ENCODE measurements around the gene HTR1D.
A peak's percentile ranks its signal among the peaks of the same experiment; 100 is the strongest.
"Not testable (repeated sequence)": the region's sequence is repeated elsewhere in the genome, so short reads cannot be mapped to it uniquely, and the experiment has no call there.

HTR1D gene

GRCh38 chr1:23217421-23218115, at the start of gene HTR1D:
TSS of gene HTR1D (minus strand) at chr1:23217502. CDS start at chr1:23194219, 23,283 bp downstream.
- DNase-seq (ENCODE audit: low spot score) = no peak

GRCh38 chr1:23263380-23263887, 46.1 kb upstream of the HTR1D start:
- DNase-seq (ENCODE audit: low spot score) = no peak

- not testable (repeated sequence) for DNase-seq (ENCODE audit: low spot score)
These were observed 40.8 kb upstream of the HTR1D start for GRCh38 chr1:23258082-23258481.

- DNase-seq (ENCODE audit: low spot score) = not testable (repeated sequence)
These were observed 40.1 kb upstream of the HTR1D start for GRCh38 chr1:23257371-23257770.

GRCh38 chr1:23254584-23254983, 37.3 kb upstream of the HTR1D start:
- no peak for DNase-seq (ENCODE audit: low spot score)

GRCh38 chr1:23251812-23252211, 34.5 kb upstream of the HTR1D start:
- DNase-seq (ENCODE audit: low spot score) = no peak

GRCh38 chr1:23249787-23250454, 32.6 kb upstream of the HTR1D start:
- DNase-seq (ENCODE audit: low spot score) = no peak

GRCh38 chr1:23247276-23247675, 30.0 kb upstream of the HTR1D start:
- DNase-seq (ENCODE audit: low spot score) = no peak

GRCh38 chr1:23246274-23246673, 29.0 kb upstream of the HTR1D start:
- no peak for DNase-seq (ENCODE audit: low spot score)

- no peak for DNase-seq (ENCODE audit: low spot score)
These were observed 27.0 kb upstream of the HTR1D start for GRCh38 chr1:23244256-23244761.

GRCh38 chr1:23242414-23242813, 25.1 kb upstream of the HTR1D start:
- DNase-seq (ENCODE audit: low spot score) = no peak

GRCh38 chr1:23239638-23240295, 22.5 kb upstream of the HTR1D start:
- DNase-seq (ENCODE audit: low spot score) = no peak

- DNase-seq (ENCODE audit: low spot score) = no peak
These were observed 21.3 kb upstream of the HTR1D start for GRCh38 chr1:23238565-23238964.

- DNase-seq (ENCODE audit: low spot score) = no peak
These were observed 20.2 kb upstream of the HTR1D start for GRCh38 chr1:23237508-23237907.

GRCh38 chr1:23227806-23228205, 10.5 kb upstream of the HTR1D start:
- DNase-seq (ENCODE audit: low spot score) = no peak

GRCh38 chr1:23224739-23225648, 7.7 kb upstream of the HTR1D start:
- peak; percentile 42 for DNase-seq (ENCODE audit: low spot score)

GRCh38 chr1:23223963-23224362, 6.7 kb upstream of the HTR1D start:
- DNase-seq (ENCODE audit: low spot score) = not testable (repeated sequence)

GRCh38 chr1:23223490-23223951, 6.2 kb upstream of the HTR1D start:
- DNase-seq (ENCODE audit: low spot score) = not testable (repeated sequence)

GRCh38 chr1:23222742-23223141, 5.4 kb upstream of the HTR1D start:
- no peak for DNase-seq (ENCODE audit: low spot score)

GRCh38 chr1:23222331-23222730, 5.0 kb upstream of the HTR1D start:
- no peak for DNase-seq (ENCODE audit: low spot score)

GRCh38 chr1:23221107-23221506, 3.8 kb upstream of the HTR1D start:
- no peak for DNase-seq (ENCODE audit: low spot score)
